Muscle of back (tissue), 11 donors: ENCODE data around the gene PALMD. TPM values are rescaled to one million over a fixed set of nuclear protein-coding genes. Genes with fewer than 3 reads are reported as not detected.

Experiments
- DNase-seq, 3 donors: peaks; one replicate each; pipeline versions ENCODE4 v3.0.0 to v3.0.0-alpha.2; 2013
- polyA plus RNA-seq, 10 donors: library from polyadenylated mRNA; unstranded; fragments of 120-200 nt; gene quantifications; one replicate each; pipeline ENCODE4 v1.2.1, GENCODE V29; 2013; ENCODE audit not compliant: insufficient read length in 10 of 10

PALMD gene
- polyA plus RNA-seq, 10 donors, result 59.3 to 124 (median 103) TPM

DNA sequence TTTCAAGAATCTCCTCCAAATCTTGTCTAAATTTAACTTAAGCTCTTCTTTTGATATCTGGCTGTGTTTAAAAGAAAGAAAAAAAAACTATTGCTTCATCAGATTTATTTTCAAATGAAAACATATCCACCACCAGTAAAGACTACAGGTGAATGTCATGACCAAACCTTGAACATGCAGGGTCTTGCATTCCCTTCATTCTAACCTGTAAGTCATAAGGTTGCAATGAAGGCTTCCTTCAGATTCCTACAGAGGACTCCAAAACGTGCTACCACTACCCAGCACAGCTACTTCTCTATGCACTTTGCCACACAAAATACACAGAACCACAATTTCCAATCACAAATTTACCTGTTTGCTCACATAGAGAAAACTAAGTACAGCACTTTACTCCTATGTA is 94.2 kb downstream of the PALMD start:
- no peak for DNase-seq

Other genes starting within 250 kb of the PALMD start
- gene FRRS1, start 120.5 kb downstream of the PALMD start, polyA plus RNA-seq, result 1 to 10 TPM; 2.5 to 5.4 (median 3.8) TPM
- gene AGL, start 204.2 kb downstream of the PALMD start, polyA plus RNA-seq, result 100 to 1,000 TPM; 127 to 325 (median 210) TPM